ENCODE measurements around the gene RTN4RL1.

Gene RTN4RL1

DNA sequence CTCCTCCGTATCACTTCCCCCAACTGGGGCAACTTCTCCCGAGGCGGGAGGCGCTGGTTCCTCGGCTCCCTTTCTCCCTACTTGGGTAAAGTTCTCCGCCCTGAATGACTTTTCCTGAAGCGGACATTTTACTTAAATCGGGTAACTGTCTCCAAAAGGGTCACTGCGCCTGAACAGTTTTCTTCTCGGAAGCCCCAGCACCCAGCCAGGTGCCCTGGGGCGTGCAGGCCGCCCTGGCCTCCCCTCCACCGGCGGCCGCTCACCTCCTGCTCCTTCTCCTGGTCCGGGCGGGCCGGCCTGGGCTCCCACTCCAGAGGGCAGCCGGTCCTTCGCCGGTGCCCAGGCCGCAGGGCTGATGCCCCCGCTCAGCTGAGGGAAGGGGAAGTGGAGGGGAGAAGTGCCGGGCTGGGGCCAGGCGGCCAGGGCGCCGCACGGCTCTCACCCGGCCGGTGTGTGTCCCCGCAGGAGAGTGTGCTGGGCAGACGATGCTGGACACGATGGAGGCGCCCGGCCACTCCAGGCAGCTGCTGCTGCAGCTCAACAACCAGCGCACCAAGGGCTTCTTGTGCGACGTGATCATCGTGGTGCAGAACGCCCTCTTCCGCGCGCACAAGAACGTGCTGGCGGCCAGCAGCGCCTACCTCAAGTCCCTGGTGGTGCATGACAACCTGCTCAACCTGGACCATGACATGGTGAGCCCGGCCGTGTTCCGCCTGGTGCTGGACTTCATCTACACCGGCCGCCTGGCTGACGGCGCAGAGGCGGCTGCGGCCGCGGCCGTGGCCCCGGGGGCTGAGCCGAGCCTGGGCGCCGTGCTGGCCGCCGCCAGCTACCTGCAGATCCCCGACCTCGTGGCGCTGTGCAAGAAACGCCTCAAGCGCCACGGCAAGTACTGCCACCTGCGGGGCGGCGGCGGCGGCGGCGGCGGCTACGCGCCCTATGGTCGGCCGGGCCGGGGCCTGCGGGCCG lies 31.4 kb upstream of the RTN4RL1 start:
- TF ChIP-seq, protein P1, sequence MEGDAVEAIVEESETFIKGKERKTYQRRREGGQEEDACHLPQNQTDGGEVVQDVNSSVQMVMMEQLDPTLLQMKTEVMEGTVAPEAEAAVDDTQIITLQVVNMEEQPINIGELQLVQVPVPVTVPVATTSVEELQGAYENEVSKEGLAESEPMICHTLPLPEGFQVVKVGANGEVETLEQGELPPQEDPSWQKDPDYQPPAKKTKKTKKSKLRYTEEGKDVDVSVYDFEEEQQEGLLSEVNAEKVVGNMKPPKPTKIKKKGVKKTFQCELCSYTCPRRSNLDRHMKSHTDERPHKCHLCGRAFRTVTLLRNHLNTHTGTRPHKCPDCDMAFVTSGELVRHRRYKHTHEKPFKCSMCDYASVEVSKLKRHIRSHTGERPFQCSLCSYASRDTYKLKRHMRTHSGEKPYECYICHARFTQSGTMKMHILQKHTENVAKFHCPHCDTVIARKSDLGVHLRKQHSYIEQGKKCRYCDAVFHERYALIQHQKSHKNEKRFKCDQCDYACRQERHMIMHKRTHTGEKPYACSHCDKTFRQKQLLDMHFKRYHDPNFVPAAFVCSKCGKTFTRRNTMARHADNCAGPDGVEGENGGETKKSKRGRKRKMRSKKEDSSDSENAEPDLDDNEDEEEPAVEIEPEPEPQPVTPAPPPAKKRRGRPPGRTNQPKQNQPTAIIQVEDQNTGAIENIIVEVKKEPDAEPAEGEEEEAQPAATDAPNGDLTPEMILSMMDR (IDR thresholded peaks at IDR 0.05; ENCODE audit: borderline replicate concordance, control extremely low read depth, extremely low read depth, insufficient read depth, missing control alignments), result peak; percentile 45
- DNase-seq (ENCODE audit: low spot score), result peak; percentile 64
- in situ Hi-C loops (cut with MboI; ENCODE audit: low sequenced_read_pairs, unreplicated experiment), result no loop called here

DNA sequence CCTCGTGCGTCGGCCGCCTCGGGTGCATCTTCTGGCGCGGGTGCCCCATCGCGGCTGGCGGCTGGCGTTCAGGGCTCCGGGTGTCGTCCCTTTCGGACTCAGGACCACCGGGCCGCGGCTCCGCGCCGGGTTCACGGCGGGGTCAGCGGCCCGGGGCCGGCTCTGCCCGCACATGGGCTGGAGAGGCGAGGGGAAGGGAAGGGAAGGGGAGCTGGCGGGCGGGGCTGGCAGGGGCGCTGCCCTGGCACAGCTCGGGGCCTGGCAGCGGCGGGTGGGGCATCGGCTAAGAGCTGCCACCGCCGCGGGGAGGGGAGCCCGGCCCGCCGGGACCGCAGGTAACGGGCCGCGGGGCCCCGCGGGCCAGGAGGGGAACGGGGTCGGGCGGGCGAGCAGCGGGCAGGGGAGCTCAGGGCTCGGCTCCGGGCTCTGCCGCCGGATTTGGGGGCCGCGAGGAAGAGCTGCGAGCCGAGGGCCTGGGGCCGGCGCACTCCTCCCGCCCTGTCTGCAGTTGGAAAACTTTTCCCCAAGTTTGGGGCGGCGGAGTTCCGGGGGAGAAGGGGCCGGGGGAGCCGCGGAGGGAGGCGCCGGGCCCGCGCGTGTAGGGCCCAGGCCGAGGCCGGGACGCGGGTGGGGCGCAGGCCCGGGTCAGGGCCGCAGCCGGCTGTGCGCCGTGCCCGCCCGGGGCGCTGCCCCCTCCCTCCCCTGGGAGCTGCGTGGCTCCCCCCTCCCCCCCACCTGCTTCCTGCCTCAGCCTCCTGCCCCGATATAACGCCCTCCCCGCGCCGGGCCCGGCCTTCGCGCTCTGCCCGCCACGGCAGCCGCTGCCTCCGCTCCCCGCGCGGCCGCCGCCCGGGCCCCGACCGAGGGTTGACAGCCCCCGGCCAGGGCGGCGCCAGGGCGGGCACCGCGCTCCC lies 30.4 kb upstream of the RTN4RL1 start:
- DNase-seq (ENCODE audit: low spot score), result peak; percentile 80
- TF ChIP-seq, protein P1 (IDR thresholded peaks at IDR 0.05; ENCODE audit: borderline replicate concordance, control extremely low read depth, extremely low read depth, insufficient read depth, missing control alignments), result no peak
- in situ Hi-C loops (cut with MboI; ENCODE audit: low sequenced_read_pairs, unreplicated experiment), result no loop called here

DNA sequence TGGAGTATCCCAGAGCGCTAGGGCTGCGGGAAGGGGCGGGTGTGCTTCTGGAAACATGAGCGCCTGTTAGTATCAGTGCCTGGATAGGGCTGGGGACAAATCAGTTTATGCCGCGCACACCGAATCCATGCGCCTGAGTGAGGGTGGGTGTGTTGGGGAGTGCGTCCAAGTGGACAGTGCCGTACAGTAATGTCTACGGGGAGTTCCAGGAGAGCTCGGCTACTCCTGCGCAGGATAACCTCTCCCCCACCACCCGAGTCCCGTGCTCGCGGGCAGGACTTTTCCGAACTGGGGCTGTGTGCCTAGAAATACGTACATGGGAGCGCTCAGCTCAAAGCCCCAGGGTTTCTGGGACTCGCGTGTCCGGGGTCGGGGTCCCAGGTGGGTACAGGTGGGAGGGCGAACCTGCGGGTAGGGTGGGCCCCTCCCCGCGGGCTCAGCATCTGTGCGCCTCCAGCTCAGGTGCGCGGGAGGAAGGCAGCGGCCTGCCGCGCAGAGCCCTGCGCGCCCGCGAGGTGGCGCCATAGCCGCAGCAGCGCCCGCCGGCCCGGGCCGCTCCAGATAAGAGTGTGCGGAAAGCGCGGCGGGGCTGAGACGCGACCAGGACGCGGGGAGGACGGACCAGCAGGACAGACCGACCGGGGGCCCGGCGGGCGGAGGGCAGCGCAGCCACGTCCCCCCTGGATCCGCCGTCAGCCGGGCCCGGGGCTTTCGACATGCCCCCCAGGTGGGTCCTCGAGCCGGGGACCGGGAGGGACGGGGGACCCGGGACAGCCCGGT lies 29.6 kb upstream of the RTN4RL1 start, which contains the start of gene HIC1:
TSS of gene HIC1 (plus strand) at position 592 of the 780 bp plus-strand sequence. CDS start 1,588 bp downstream, outside the sequence.
- TF ChIP-seq, protein P1 (IDR thresholded peaks at IDR 0.05; ENCODE audit: borderline replicate concordance, control extremely low read depth, extremely low read depth, insufficient read depth, missing control alignments), result peak; percentile 95
- in situ Hi-C loops (cut with MboI; ENCODE audit: low sequenced_read_pairs, unreplicated experiment), result no loop called here
- peak; percentile 85 for DNase-seq (ENCODE audit: low spot score)

DNA sequence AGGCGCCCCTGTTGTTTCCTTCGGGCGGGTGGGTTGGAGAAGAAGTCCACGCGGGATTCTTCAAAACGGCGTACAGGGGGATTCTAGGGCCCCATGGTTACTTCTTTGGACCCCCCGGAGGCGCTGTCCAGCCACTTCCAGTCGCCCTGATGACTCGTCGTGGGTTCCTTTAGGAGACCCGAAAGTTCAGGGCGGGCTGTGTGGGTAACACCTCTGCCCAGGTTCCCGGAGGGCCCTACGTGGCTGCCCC lies 29.1 kb upstream of the RTN4RL1 start:
- no peak for DNase-seq (ENCODE audit: low spot score)
- in situ Hi-C loops (cut with MboI; ENCODE audit: low sequenced_read_pairs, unreplicated experiment), result no loop called here
- TF ChIP-seq, protein P1 (IDR thresholded peaks at IDR 0.05; ENCODE audit: borderline replicate concordance, control extremely low read depth, extremely low read depth, insufficient read depth, missing control alignments), result no peak

DNA sequence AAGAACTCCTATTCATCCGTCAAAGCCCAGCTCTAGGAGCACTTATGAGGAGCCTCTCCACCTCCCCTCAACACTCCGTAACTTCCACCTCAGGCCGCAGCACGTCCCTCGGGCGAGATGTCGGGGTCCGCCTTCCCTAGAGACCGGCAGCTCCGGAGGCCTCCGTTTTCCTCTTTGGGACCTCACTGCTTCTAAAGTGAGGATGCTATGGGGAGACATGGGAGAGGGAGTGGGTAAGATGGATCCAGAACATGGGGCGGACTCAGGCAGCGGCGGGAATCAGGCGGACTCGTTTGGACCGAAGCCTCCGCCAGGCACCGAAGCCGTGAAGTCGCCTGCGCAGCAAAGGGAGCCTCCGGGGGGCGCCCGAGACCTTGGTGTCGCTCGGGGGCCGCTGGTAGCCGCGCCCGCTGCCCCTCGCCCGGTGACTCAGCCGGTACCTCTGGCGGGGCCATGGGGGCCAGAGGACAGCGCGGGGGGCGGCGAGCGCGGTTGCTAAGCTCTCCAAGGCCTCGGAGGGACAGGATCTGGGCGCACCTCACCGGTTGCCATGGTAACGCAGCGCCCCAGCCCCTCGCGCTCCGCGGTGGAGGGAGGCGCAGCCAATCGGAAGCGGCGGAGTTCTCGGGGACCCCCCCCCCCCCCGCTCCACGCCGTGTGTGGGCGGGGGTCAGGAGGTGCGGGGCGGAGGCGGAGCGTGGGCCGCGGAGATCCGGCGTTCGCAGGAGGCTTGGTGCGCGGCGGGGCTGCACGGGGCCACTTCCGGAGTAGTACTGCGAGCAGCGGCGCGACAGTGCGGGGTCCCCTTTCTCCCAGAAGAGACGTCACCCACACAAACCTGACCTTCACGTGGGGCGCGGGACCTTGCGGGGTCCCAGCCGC lies 28.5 kb upstream of the RTN4RL1 start:
- TF ChIP-seq, protein P1 (IDR thresholded peaks at IDR 0.05; ENCODE audit: borderline replicate concordance, control extremely low read depth, extremely low read depth, insufficient read depth, missing control alignments), result peak; percentile 87
- in situ Hi-C loops (cut with MboI; ENCODE audit: low sequenced_read_pairs, unreplicated experiment), result no loop called here
- DNase-seq (ENCODE audit: low spot score), result peak; percentile 84

Measured in GM13976 (cell line).